PFSK-1 (cell line): ENCODE results near the gene ZBTB8A.

ENCODE experiments used
- FOXP2 ChIP-seq: optimal IDR thresholded peaks from 2 replicates; pipeline ENCODE3; 2011; ENCODE audit warnings: borderline replicate concordance, control low read depth, inconsistent platforms; ENCODE audit not compliant: insufficient read depth; ENCODE audit errors: extremely low read length, extremely low read depth
- POLR2AphosphoS5 ChIP-seq: IDR thresholded peaks from 2 replicates; pipeline ENCODE4 v1.6.1; 2012; ENCODE audit warnings: low read depth, mild to moderate bottlenecking, control low read depth, low read length, moderate library complexity
- SIN3A ChIP-seq: IDR thresholded peaks from 2 replicates; pipeline ENCODE4 v1.6.1; 2012; ENCODE audit warnings: mild to moderate bottlenecking, low read length, moderate library complexity, borderline replicate concordance; ENCODE audit not compliant: insufficient read depth
- TAF1 ChIP-seq: IDR thresholded peaks from 2 replicates; pipeline ENCODE4 v1.6.1; 2012; ENCODE audit warnings: low read length, control low read depth, borderline replicate concordance; ENCODE audit not compliant: insufficient read depth
- TF ChIP-seq, protein P1 (sequence below), 2 experiments: IDR thresholded peaks; 2 replicates each; pipeline versions ENCODE4 v1.6.1 to v1.8.0; 2011 to 2012; ENCODE audit warnings: low read depth in 2 of 2, low read length in 2 of 2, control low read depth in 1 of 2, inconsistent platforms in 1 of 2, mild to moderate bottlenecking in 1 of 2, moderate library complexity in 1 of 2; ENCODE audit not compliant: insufficient read depth in 1 of 2

DNA sequence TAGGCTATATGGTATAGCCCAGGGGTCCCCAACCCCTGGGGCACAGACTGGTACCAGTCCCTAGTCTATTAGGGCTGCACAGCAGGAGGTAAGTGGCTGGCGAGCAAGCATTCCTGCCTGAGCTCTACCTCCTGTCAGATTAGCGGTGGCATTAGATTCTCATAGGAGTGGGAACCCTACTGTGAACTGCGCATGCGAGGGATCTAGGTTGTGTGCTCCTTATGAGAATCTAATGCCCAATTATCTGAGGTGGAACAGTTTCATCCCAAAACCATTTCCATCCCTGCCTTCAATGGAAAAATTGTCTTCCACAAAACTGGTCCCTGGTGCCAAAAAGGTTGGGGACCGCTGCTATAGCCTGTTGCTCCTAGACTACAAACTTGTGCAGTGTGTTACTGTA, 22.8 kb upstream of the ZBTB8A start:
- TF ChIP-seq TAF1, result no peak
- TF ChIP-seq, protein P1, sequence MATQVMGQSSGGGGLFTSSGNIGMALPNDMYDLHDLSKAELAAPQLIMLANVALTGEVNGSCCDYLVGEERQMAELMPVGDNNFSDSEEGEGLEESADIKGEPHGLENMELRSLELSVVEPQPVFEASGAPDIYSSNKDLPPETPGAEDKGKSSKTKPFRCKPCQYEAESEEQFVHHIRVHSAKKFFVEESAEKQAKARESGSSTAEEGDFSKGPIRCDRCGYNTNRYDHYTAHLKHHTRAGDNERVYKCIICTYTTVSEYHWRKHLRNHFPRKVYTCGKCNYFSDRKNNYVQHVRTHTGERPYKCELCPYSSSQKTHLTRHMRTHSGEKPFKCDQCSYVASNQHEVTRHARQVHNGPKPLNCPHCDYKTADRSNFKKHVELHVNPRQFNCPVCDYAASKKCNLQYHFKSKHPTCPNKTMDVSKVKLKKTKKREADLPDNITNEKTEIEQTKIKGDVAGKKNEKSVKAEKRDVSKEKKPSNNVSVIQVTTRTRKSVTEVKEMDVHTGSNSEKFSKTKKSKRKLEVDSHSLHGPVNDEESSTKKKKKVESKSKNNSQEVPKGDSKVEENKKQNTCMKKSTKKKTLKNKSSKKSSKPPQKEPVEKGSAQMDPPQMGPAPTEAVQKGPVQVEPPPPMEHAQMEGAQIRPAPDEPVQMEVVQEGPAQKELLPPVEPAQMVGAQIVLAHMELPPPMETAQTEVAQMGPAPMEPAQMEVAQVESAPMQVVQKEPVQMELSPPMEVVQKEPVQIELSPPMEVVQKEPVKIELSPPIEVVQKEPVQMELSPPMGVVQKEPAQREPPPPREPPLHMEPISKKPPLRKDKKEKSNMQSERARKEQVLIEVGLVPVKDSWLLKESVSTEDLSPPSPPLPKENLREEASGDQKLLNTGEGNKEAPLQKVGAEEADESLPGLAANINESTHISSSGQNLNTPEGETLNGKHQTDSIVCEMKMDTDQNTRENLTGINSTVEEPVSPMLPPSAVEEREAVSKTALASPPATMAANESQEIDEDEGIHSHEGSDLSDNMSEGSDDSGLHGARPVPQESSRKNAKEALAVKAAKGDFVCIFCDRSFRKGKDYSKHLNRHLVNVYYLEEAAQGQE (IDR thresholded peaks at IDR 0.05; ENCODE audit: insufficient read depth in 1 of 2, low read depth in 2 of 2, low read length in 2 of 2), result no peak
- no peak for TF ChIP-seq POLR2AphosphoS5
- no peak for TF ChIP-seq SIN3A
- TF ChIP-seq FOXP2, result no peak
